HEK293 (cell line): ENCODE data around the gene AMPD3.

Experiments used
- CTCF ChIA-PET: fragments of 350-600 bp; formaldehyde crosslinking; extraction: SDS; loops from one replicate; lab custom pipeline; 2021; ENCODE audit warnings: antibody characterized with exemption; lab: Yijun Ruan, JAX
- POLR2A ChIA-PET: fragments of 300-600 bp; formaldehyde crosslinking; extraction: SDS; loops from one replicate; lab custom pipeline; 2020; ENCODE audit warnings: antibody characterized with exemption, inconsistent platforms; lab: Yijun Ruan, JAX
- H3K27ac ChIP-seq: fragments of 200-500 bp; sonication (Bioruptor generic); 2 replicates; pipeline ENCODE4 v1.5.1; 2014; ENCODE audit warnings: low read depth, low read length, control low read depth, inconsistent platforms; ENCODE audit errors: extremely low read depth
- H3K36me3 ChIP-seq, 2 experiments: fragments of 200-500 bp in 1 of 2; sonication (Bioruptor generic) in 1 of 2; 1 replicate in 1 of 2; 2 replicates in 1 of 2; pipeline ENCODE4 v1.5.1; 2014 to 2017; ENCODE audit warnings: inconsistent platforms in 2 of 2, low read length in 2 of 2; ENCODE audit not compliant: control insufficient read depth in 2 of 2, insufficient read depth in 1 of 2
- H3K4me1 ChIP-seq: fragments of 200-500 bp; sonication (Bioruptor generic); 2 replicates; pipeline ENCODE4 v1.5.1; 2014; ENCODE audit warnings: mild to moderate bottlenecking, low read length, inconsistent platforms; ENCODE audit not compliant: control insufficient read depth, insufficient read depth
- H3K4me3 ChIP-seq: 2 replicates; pipeline ENCODE4 v1.5.1; 2011; ENCODE audit warnings: low read depth, mild to moderate bottlenecking, control low read depth, low read length, moderate library complexity
- H3K9me3 ChIP-seq: fragments of 200-500 bp; sonication (Bioruptor generic); 2 replicates; pipeline ENCODE4 v1.5.1; 2014; ENCODE audit warnings: low read depth, low read length, inconsistent platforms; ENCODE audit not compliant: control insufficient read depth, insufficient read depth
- BCL11A ChIP-seq: fragments of 450-650 bp; formaldehyde crosslinking; IDR thresholded peaks from 2 replicates; pipeline ENCODE4 v1.5.1; 2016; ENCODE audit warnings: low read depth, missing biosample characterization, missing genetic modification characterization
- KLF17 ChIP-seq: fragments of 450-650 bp; formaldehyde crosslinking; IDR thresholded peaks from 2 replicates; pipeline ENCODE4 v1.5.1; 2016; ENCODE audit warnings: missing biosample characterization, missing genetic modification characterization
- PRDM10 ChIP-seq: fragments of 450-650 bp; formaldehyde crosslinking; IDR thresholded peaks from 2 replicates; pipeline ENCODE4 v1.5.1; 2016; ENCODE audit warnings: missing biosample characterization, missing genetic modification characterization
- PRDM2 ChIP-seq: fragments of 450-650 bp; formaldehyde crosslinking; IDR thresholded peaks from 2 replicates; pipeline ENCODE4 v1.5.1; 2016; ENCODE audit warnings: missing biosample characterization, missing genetic modification characterization, borderline replicate concordance
- ZBTB1 ChIP-seq: fragments of 450-650 bp; formaldehyde crosslinking; IDR thresholded peaks from 2 replicates; pipeline ENCODE4 v1.5.1; 2016; ENCODE audit warnings: missing biosample characterization, missing genetic modification characterization
- ZBTB44 ChIP-seq: fragments of 450-650 bp; IDR thresholded peaks from 2 replicates; pipeline ENCODE4 v1.5.1; 2018; ENCODE audit warnings: missing biosample characterization, mild to moderate bottlenecking, missing genetic modification characterization
- ZFP37 ChIP-seq: fragments of 450-650 bp; formaldehyde crosslinking; IDR thresholded peaks from 2 replicates; pipeline ENCODE4 v1.5.1; 2016; ENCODE audit warnings: missing biosample characterization, missing genetic modification characterization
- ZFP41 ChIP-seq: fragments of 450-650 bp; formaldehyde crosslinking; IDR thresholded peaks from 2 replicates; pipeline ENCODE4 v1.5.1; 2016; ENCODE audit warnings: missing biosample characterization, missing genetic modification characterization, borderline replicate concordance
- ZNF138 ChIP-seq: fragments of 450-650 bp; formaldehyde crosslinking; IDR thresholded peaks from 2 replicates; pipeline ENCODE4 v1.5.1; 2016; ENCODE audit warnings: missing biosample characterization, missing genetic modification characterization, borderline replicate concordance
- ZNF155 ChIP-seq: fragments of 450-650 bp; formaldehyde crosslinking; IDR thresholded peaks from 2 replicates; pipeline ENCODE4 v1.5.1; 2016; ENCODE audit warnings: missing biosample characterization, missing genetic modification characterization
- ZNF174 ChIP-seq: fragments of 450-650 bp; formaldehyde crosslinking; IDR thresholded peaks from 2 replicates; pipeline ENCODE4 v1.5.0; 2017; ENCODE audit warnings: missing biosample characterization, mild to moderate bottlenecking, missing genetic modification characterization
- ZNF248 ChIP-seq: fragments of 450-650 bp; formaldehyde crosslinking; IDR thresholded peaks from 2 replicates; pipeline ENCODE4 v1.5.1; 2017; ENCODE audit warnings: missing biosample characterization, missing genetic modification characterization
- ZNF341 ChIP-seq: fragments of 450-650 bp; formaldehyde crosslinking; IDR thresholded peaks from 2 replicates; pipeline ENCODE4; 2016; ENCODE audit warnings: low read depth, missing biosample characterization, missing genetic modification characterization
- ZNF394 ChIP-seq: fragments of 450-650 bp; formaldehyde crosslinking; IDR thresholded peaks from 2 replicates; pipeline ENCODE4 v1.5.1; 2016; ENCODE audit warnings: missing biosample characterization, missing genetic modification characterization, mild to moderate bottlenecking, moderate library complexity, borderline replicate concordance
- ZNF426 ChIP-seq: fragments of 450-650 bp; formaldehyde crosslinking; IDR thresholded peaks from 2 replicates; pipeline ENCODE4 v1.5.1; 2017; ENCODE audit warnings: missing biosample characterization, missing genetic modification characterization, mild to moderate bottlenecking, inconsistent platforms, moderate library complexity
- ZNF473 ChIP-seq: fragments of 450-650 bp; formaldehyde crosslinking; IDR thresholded peaks from 2 replicates; pipeline ENCODE4 v1.5.1; 2017; ENCODE audit warnings: missing biosample characterization, missing genetic modification characterization
- ZNF513 ChIP-seq: fragments of 450-650 bp; IDR thresholded peaks from 2 replicates; pipeline ENCODE4 v1.5.1; 2018; ENCODE audit warnings: missing biosample characterization, missing genetic modification characterization
- ZNF768 ChIP-seq: fragments of 450-650 bp; formaldehyde crosslinking; IDR thresholded peaks from 2 replicates; pipeline ENCODE4 v1.5.1; 2018; ENCODE audit warnings: missing biosample characterization, mild to moderate bottlenecking, missing genetic modification characterization

The AMPD3 gene

GRCh38 chr11:10409207-10409661 is 45.8 kb upstream of the AMPD3 start:
- Histone ChIP-seq H3K27ac (no peak overlapping the region), H3K36me3 (no peaks in the 10 kb centered on the region), H3K9me3 (no peaks in the 10 kb centered on the region), H3K4me3 (no peak overlapping the region), H3K4me1 (no peaks in the 10 kb centered on the region)
- ChIA-PET CTCF (interaction anchor here (0.9 to 1.1 kb wide), 2 partner anchors 13 to 327 kb away, joined by 3 read pairs; no protein-coding TSS in a partner anchor), POLR2A (no interaction called here)
- TF ChIP-seq ZNF155 (no peak), ZNF174 (tag by site-specific recombination) (no peak), ZNF394 (tag by site-specific recombination) (no peak), ZNF341 (tag by site-specific recombination) (no peak), ZBTB44 (tag by site-specific recombination) (no peak), ZNF426 (no peak), ZNF138 (tag by site-specific recombination) (no peak), ZNF248 (no peak), PRDM10 (tag by site-specific recombination) (no peak), ZNF473 (tag by site-specific recombination) (no peak), PRDM2 (no peak), ZFP41 (no peak)

GRCh38 chr11:10410106-10410843 is 44.8 kb upstream of the AMPD3 start:
- Histone ChIP-seq H3K36me3 (no peaks in the 10 kb centered on the region), H3K4me1 (no peaks in the 10 kb centered on the region), H3K9me3 (no peaks in the 10 kb centered on the region), H3K27ac (no peak overlapping the region), H3K4me3 (no peak overlapping the region)
- POLR2A ChIA-PET = no interaction called here
- CTCF ChIA-PET = no interaction called here
- TF ChIP-seq KLF17 = no peak
- TF ChIP-seq ZNF768 (tag by site-specific recombination) = no peak
- TF ChIP-seq ZBTB1 (tag by site-specific recombination) = no peak
- TF ChIP-seq ZNF513 = no peak
- TF ChIP-seq ZNF394 (tag by site-specific recombination) = no peak
- no peak for TF ChIP-seq ZFP37 (tag by site-specific recombination)
- TF ChIP-seq BCL11A = no peak
